Inferior parietal cortex (tissue), 1 donor: ENCODE results near the gene ITFG1.
"Not testable (repeated sequence)": the region's sequence is repeated elsewhere in the genome, so short reads cannot be mapped to it uniquely, and the experiment has no call there.

Experiments used
- DNase-seq: peaks from one replicate; pipeline ENCODE4 v3.0.0-alpha.2; 2016; ENCODE audit errors: extremely low spot score

ITFG1 gene

DNA sequence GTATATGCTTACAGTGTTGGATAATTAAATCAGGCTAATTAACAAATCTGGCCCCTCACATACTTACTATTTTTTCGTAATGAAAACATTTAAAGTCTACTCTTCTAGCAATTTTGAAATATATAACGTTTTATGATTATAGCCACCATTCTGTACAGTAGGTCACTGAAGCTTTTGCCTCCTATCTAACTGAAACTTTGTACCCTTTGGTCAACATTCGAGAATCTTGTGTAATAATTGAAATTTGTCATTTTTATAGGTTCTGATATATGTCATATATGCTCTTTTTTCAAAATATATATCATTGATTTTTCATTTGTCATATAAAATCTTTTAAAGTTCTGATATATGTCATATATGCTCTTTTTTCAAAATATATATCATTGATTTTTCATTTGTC is 12.9 kb upstream of the ITFG1 start:
- DNase-seq, result no peak

DNA sequence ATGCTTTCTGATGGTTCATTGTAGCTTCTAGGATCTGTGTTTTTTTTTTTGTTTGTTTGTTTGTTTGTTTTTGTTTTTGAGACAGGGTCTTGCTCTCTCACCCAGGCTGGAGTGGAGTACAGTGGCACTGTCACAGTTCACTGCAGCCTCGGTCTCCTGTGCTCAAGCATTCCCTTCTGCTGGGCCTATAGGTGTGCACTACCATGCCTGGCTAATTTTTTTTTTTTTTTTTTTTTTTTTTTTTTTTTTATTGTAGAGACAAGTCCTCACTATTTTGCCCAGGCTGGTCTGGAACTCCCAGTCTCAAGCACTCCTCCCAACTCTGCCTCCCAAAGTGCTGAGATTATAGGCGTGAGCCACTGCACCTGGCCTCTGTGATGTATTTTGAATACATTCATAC is 12.1 kb upstream of the ITFG1 start:
- not testable (repeated sequence) for DNase-seq

DNA sequence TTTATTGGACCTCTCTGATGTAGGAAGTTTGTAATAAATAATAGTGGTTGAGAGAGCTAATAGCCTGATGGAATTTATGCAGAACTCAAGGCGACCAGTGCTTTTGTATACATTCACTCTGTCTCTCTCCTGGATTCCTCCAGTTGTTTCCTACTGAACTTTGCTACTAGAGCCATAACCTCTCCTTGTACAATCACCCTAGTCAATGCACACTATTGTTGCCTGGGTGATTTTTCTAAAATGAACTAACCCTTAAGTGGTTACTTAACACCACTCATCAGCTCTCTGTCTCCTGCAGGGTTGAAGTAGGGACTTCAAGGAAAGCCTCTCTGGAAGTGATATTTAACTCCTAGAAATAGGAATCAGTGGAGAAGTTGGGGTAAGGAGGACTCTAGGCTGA is 9.9 kb upstream of the ITFG1 start:
- DNase-seq, result no peak

GRCh38 chr16:47470211-47470610 is 9.3 kb upstream of the ITFG1 start:
- DNase-seq, result no peak

DNA sequence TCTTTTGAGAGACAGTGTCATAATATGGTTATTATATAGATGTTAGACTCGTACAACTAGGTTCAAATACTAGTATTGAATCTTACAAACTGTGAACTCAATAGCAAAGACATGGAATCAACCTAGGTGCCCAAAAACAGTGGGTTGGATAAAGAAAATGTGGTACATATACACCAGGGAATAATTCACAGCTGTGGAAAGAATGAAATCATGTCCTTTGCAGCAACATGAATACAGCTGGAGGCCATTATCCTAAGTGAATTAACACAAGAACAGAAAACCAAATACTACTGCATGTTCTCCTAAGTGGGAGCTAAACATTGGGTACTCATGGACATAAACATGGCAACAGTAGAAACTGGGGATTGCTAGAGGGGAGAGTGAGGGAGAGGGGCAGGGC is 8.4 kb upstream of the ITFG1 start:
- no peak for DNase-seq

GRCh38 chr16:47468070-47468689 is 7.3 kb upstream of the ITFG1 start:
- DNase-seq, result not testable (repeated sequence)

DNA sequence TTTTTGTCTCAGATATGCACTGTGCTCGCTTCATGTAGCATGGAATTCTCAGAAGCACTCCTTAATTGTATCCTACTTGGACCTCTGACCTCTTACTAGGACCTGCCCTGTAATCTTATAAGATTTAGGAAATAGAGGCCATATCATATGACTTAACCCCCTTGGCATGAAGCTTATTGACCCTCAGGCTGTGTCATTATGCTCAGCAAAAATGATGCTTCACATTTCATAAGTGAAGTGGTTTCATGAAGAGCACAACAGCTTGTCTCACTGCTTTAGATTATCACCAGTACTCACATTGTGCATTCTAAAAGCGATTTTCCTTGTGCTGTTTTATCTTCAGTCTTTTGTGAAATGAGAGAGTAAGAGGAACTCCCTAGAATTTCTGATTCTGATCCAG is 6.6 kb upstream of the ITFG1 start:
- DNase-seq, result no peak

DNA sequence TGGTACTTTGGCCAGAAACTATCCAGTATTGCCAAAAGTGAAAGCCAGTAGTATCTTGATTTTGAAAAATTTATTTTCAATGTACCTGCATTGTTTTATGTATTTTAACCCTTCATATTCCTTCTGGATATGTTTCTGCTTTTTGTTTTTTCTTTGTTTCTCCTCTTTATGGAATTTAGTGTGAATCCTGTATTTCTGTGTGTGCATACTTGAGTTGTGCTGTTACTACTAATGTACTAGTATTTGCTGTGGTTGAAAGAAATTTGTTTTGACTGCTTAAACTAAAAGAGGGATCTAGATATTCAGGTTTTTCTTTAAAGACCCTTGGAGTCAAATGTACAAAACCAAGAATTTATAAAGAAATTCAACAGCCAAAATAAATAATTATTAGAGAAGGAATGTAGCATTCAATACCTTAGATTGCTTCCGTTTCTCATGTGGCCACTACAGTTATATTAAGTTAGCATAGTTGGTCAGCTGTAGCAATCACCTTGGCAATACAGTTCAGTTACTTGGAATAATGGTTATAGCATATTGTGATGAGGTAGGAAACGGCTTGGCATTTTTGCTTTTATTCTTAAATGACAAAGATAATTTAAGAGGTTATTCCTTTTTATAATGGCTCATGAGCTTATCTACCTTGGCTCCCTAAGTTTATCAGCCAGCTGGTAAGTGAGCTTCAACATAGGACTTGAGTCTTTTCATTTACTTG is 5.2 kb upstream of the ITFG1 start:
- DNase-seq, result no peak

- DNase-seq, result peak; percentile 34
Observed at GRCh38 chr16:47463771-47464624, 3.1 kb upstream of the ITFG1 start.

DNA sequence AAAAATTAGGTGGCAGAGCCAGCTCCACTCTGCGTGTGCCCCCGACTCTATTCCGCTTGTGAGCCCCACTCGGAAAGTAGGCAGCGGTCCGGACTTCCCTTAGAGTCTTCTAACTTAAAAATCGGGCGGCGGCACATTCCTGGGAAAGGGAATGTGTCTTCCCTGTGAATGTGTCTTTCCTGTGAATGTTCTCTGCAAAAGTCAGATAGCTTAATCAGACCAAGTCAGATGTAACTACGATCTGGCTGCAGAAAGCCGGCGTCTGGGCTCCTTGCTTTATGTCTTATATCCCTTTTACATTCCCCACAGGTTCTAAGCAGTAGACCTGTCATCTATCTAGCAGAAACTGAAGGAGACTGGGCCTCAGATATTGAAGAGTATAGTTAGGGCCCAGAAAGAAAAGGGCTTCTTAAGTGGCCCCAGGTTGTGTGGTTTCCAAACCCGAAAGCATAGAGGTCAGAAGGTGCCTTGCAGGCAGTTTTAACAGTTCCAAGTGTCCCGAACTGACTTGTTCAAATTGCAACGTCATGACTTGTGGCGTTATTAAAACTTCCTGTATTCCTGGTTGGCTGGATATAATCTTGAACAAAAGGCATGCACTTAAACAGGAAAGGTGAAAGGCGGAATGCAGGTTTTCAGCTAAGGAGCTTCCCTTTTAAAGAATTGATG is 869 bp upstream of the ITFG1 start:
- DNase-seq, result peak; percentile 70

DNA sequence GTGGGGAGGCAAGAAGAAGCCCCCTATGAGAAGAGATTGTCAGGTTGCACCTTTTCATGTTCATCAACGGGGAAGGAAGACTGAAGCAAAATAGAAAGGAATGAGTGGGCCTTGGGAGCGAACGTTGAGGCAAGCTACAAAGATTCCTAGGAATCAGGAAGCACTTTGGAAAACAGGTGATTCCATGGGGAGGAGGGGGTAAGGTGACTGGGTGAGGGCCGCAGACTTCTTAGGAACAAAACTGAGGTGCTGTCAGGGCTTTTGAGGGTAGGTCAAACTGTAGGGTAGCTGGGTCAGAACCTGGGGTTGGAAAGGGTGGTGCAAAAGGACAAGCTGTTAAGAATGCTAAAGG is 528 bp downstream of the ITFG1 start:
- no peak for DNase-seq

- DNase-seq, result no peak
Observed at GRCh38 chr16:47459603-47460002, 1.3 kb downstream of the ITFG1 start.

GRCh38 chr16:47458331-47458730 is 2.5 kb downstream of the ITFG1 start:
- no peak for DNase-seq

- no peak for DNase-seq
Observed at GRCh38 chr16:47449788-47450187, 11.1 kb downstream of the ITFG1 start.

GRCh38 chr16:47448830-47449575 is 11.9 kb downstream of the ITFG1 start:
- DNase-seq, result no peak

DNA sequence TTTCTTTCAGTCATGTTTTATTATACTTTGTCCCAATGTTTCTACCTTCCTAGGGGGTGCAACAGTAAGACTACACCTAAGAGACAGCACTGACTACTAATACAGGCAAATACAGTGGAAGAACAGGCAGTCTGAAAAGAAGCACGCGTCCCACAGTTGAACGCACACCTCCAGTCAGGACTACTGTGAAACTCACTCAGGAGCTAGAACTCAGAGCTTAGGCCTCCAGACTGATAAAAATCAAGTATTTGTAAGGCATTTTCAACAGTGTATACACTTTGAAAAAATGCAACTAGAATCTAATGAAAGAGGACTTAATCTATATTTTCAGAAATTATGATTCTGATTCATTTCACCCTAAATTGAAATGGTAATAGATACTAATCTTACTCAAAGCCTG is 14.4 kb downstream of the ITFG1 start:
- DNase-seq, result no peak

DNA sequence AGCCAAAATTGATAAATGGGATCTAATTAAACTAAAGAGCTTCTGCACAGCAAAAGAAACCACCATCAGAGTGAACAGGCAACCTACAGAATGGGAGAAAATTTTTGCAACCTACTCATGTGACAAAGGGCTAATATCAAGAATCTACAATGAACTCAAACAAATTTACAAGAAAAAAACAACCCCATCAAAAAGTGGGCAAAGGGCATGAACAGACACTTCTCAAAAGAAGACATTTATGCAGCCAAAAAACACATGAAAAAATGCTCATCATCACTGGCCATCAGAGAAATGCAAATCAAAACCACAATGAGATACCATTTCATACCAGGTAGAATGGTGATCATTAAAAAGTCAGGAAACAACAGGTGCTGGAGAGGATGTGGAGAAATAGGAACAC is 18.0 kb downstream of the ITFG1 start:
- not testable (repeated sequence) for DNase-seq

- DNase-seq, result not testable (repeated sequence)
Observed at GRCh38 chr16:47440066-47440465, 20.8 kb downstream of the ITFG1 start.

DNA sequence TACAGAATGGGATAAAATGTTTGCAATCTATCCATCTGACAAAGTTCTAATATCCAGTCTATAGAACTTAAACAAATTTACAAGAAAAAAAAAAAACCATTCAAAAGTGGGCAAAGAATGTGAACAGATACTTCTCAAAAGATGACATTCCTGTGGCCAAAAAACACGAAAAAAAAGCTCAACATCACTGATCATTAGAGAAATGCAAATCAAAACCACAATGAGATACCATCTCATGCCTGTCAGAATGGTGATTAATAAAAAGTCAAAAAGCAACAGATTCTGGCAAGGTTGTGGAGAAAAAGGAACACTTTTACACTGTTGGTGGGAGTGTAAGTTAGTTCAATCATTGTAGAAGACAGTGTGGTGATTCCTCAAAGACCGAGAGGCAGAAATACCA is 26.6 kb downstream of the ITFG1 start:
- DNase-seq, result not testable (repeated sequence)

DNA sequence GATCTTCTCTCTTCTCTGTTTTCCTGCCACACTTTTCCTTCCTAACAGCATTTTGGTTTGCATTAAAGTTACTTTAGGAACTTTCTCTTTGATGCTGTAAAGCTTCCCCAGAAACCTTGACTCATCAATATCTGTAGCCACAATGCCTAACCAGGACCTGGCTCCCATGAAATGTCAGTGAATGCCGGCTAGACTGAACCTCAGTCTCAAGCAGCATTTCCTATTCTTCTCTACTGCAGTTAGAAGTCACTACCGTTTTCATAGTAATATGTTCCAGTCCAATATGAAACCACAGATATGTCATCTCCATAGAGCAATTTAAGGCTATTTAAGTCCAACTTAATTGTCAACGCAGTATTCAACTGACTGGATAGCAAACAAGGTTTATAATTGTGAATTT is 28.9 kb downstream of the ITFG1 start:
- no peak for DNase-seq

GRCh38 chr16:47426806-47427205 is 34.1 kb downstream of the ITFG1 start:
- DNase-seq, result no peak

DNA sequence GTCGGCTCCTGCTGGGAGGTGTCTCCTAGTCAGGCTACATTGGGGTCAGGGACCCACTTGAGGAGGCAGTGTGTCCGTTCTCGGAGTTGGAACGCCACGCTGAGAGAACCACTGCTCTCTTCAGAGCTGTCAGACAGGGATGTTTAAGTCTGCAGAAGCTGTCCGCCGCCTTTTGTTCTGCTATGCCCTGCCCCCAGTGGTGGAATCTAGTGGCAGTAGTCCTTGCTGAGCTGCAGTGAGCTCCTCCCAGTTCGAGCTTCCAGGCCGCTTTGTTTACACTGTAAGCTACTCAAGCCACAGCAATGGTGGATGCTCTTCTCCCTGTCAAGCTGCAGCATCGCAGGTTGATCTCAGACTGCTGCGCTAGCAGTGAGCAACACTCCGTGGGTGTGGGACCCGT is 36.0 kb downstream of the ITFG1 start:
- DNase-seq, result no peak
